GM13977 (cell line): ENCODE results near the gene FOXK1.

Experiments
- DNase-seq: peaks from one replicate; pipeline ENCODE4 v3.0.0; 2012; ENCODE audit warnings: low spot score
- CTCF ChIP-seq: IDR thresholded peaks from 2 replicates; pipeline ENCODE4 v1.5.1; 2012; ENCODE audit warnings: mild to moderate bottlenecking, control low read depth; ENCODE audit not compliant: insufficient read depth; ENCODE audit errors: extremely low read depth, missing control alignments
- in situ Hi-C: fragments of 300-500 bp; cut with MboI; formaldehyde crosslinking; loops from one replicate; pipeline ENCODE4 v1.12.0; 2022; ENCODE audit warnings: low sequenced_read_pairs, low pct_unique_long_range_greater_than_20kb, mixed read lengths, inconsistent platforms; ENCODE audit not compliant: unreplicated experiment

The FOXK1 gene

GRCh38 chr7:4768597-4769569 lies 86.8 kb downstream of the FOXK1 start:
- TF ChIP-seq CTCF: no peak
- no peak for DNase-seq
- in situ Hi-C loops: no loop called here

- no peak for TF ChIP-seq CTCF
- DNase-seq: no peak
- in situ Hi-C loops: no loop called here
Observed at GRCh38 chr7:4769761-4770160, 87.7 kb downstream of the FOXK1 start.

- in situ Hi-C loops: no loop called here
- no peak for DNase-seq
- TF ChIP-seq CTCF: no peak
Observed at GRCh38 chr7:4770886-4771285, 88.8 kb downstream of the FOXK1 start.

- in situ Hi-C loops: no loop called here
- DNase-seq: no peak
- no peak for TF ChIP-seq CTCF
Observed at GRCh38 chr7:4771737-4772136, 89.6 kb downstream of the FOXK1 start.

- in situ Hi-C loops: no loop called here
- TF ChIP-seq CTCF: no peak
- no peak for DNase-seq
Observed at GRCh38 chr7:4772306-4772705, 90.2 kb downstream of the FOXK1 start.

GRCh38 chr7:4774007-4774406 lies 91.9 kb downstream of the FOXK1 start:
- in situ Hi-C loops: no loop called here
- TF ChIP-seq CTCF: no peak
- no peak for DNase-seq
